Brain microvascular endothelial cell (primary cell): ENCODE results near the gene MCEE.
A peak's percentile ranks its signal among the peaks of the same experiment; 100 is the strongest.
"Not testable (repeated sequence)": the region's sequence is repeated elsewhere in the genome, so short reads cannot be mapped to it uniquely, and the experiment has no call there.

Experiments used
- DNase-seq: peaks from one replicate; pipeline ENCODE4 v3.0.0-alpha.2; 2020
- H3K27ac ChIP-seq: fragments of 250-450 bp; sonication (Bioruptor Pico); 2 replicates; pipeline ENCODE4 v1.5.1; 2020; ENCODE audit warnings: mild to moderate bottlenecking, moderate library complexity
- H3K27me3 ChIP-seq: fragments of 250-450 bp; sonication (Bioruptor Pico); replicated peaks from 2 replicates; pipeline ENCODE4 v1.5.1; 2020; ENCODE audit warnings: mild to moderate bottlenecking
- H3K36me3 ChIP-seq: fragments of 250-450 bp; sonication (Bioruptor Pico); replicated peaks from 2 replicates; pipeline ENCODE4 v1.5.1; 2020; ENCODE audit warnings: mild to moderate bottlenecking
- H3K4me3 ChIP-seq: 2 replicates; pipeline ENCODE4 v1.5.1; 2011; ENCODE audit warnings: low read depth, mild to moderate bottlenecking, control low read depth, low read length, moderate library complexity
- in situ Hi-C: cut with HindIII; loops from 2 replicates; pipeline ENCODE4 v1.10.0; 2017; ENCODE audit warnings: low sequenced_read_pairs, low pct_ligation_motif_present
- TF ChIP-seq, protein P1 (sequence below): IDR thresholded peaks from 2 replicates; pipeline ENCODE4 v1.5.1; 2011; ENCODE audit warnings: low read depth, mild to moderate bottlenecking, moderate library complexity, low read length, control low read depth, inconsistent platforms; ENCODE audit errors: missing control alignments

MCEE gene

DNA sequence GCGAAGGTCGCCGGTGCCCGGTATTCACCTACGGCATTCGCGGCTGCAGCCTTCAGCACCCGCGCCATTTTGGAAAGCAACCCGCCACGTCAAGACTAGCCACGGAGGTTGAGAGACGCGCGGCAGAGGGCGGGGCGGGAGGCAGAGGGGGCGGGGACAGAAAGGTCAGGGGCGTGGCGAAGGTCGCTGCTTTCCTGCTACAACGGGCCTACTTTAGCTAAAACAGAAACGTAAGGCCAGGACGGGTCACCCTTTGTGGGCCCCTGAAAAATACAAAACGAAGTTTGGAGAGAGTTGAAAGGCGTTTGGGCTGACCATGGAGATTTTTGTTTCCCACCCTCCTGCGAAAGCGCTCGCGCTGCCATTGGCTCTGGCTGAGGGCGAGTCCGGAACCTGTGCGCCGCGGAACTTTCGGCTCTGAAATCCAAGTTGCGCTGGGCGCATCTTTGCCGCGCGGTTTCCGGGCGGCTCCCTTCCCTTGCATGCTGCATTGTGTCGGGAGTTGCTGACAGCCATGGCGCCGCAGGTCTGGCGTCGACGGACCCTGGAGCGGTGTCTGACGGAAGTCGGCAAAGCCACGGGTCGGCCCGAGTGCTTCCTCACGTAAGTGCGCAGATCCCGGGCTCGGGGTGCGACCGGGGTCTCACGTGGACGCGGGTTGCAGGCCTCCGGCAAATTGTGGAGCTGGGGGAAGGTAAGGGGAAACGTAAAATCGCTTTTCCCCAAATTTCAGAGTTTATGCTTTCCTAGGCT, at the start of gene MCEE, which contains the start of gene MPHOSPH10:
MCEE (minus strand) TSS at position 78 of the 753 bp plus-strand sequence; CDS start at position 68, 10 bp downstream.
MPHOSPH10 (plus strand) TSS at position 483 of the 753 bp plus-strand sequence; CDS start at position 515, 32 bp downstream.
- H3K4me3 ChIP-seq: peak within 1 kb of the TSS; percentile 98
- peaks cover 14% of the 10 kb centered on the region for H3K36me3 ChIP-seq
- TF ChIP-seq, protein P1, sequence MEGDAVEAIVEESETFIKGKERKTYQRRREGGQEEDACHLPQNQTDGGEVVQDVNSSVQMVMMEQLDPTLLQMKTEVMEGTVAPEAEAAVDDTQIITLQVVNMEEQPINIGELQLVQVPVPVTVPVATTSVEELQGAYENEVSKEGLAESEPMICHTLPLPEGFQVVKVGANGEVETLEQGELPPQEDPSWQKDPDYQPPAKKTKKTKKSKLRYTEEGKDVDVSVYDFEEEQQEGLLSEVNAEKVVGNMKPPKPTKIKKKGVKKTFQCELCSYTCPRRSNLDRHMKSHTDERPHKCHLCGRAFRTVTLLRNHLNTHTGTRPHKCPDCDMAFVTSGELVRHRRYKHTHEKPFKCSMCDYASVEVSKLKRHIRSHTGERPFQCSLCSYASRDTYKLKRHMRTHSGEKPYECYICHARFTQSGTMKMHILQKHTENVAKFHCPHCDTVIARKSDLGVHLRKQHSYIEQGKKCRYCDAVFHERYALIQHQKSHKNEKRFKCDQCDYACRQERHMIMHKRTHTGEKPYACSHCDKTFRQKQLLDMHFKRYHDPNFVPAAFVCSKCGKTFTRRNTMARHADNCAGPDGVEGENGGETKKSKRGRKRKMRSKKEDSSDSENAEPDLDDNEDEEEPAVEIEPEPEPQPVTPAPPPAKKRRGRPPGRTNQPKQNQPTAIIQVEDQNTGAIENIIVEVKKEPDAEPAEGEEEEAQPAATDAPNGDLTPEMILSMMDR: no peak
- in situ Hi-C loops: no loop called here
- no peaks in the 10 kb centered on the region for H3K27me3 ChIP-seq
- H3K27ac ChIP-seq: peak within 1 kb of the TSS; percentile 92
- DNase-seq: peak; percentile 92

DNA sequence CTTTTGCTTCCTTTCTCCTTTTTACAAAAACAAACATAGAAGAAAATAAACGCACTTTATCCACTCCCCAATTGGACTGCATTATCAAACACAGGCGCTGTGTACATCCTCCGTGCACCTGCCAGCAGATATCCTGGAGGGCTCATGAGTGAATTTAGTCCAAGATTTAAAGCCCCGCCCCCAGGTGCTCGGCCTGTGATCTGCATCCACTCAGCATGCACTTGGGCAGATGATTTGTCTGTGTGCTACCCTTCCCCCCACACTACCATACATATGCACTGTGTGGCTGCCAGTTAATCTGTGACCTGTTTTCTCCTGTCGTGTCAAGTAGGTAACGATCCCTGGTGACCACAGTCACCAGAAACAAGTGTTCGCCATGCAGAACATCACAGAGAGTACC, 48.8 kb upstream of the MCEE start:
- H3K27ac ChIP-seq, H3K36me3 ChIP-seq, H3K27me3 ChIP-seq, in situ Hi-C loops, DNase-seq, H3K4me3 ChIP-seq: not testable (repeated sequence)

DNA sequence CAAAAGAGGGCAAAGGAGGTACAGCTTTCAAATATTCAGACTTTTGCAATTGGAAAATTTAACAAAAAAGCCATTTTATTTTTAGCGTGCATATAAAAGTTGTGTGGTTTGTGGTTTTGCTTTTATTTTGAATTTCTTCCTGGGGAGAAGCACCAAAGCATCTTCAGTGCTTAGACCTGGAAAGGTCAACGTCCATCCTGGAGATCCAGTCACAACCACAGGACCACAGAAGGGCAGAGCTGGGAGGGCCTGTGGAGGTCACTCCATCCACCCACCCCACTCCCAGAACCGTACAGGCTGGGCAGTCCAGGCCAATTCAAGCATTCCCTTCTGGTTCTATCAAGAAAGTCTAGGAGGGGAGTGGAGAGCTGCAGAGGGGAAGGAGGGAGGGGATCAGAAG, 44.2 kb upstream of the MCEE start:
- Histone ChIP-seq H3K4me3 (no peak overlapping the region), H3K27ac (no peak overlapping the region), H3K36me3 (no peaks in the 10 kb centered on the region), H3K27me3 (no peaks in the 10 kb centered on the region)
- TF ChIP-seq, protein P1: no peak
- no peak for DNase-seq
- in situ Hi-C loops: no loop called here

DNA sequence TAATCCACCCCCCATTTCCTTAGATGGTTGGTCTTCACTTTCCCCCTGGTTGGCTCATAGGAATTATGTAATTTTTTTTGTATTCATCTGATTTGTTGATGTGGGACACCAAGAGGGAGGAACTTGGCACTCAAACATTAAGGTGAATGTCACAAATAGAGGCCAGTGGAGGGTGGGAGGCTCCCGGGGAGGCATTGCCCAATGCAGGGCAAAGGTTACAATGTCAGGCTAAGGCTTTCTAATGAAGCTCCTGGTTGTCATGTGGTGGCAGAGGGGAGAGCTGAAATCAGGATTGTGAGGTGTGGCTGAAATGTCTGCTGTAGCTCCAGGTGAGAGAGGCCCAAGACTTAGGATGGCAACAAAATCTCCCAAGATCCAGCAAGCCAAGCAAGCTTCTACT, 43.1 kb upstream of the MCEE start:
- Histone ChIP-seq H3K36me3 (no peaks in the 10 kb centered on the region), H3K4me3 (no peak overlapping the region), H3K27ac (no peak overlapping the region), H3K27me3 (no peaks in the 10 kb centered on the region)
- TF ChIP-seq, protein P1: no peak
- no peak for DNase-seq
- in situ Hi-C loops: no loop called here

DNA sequence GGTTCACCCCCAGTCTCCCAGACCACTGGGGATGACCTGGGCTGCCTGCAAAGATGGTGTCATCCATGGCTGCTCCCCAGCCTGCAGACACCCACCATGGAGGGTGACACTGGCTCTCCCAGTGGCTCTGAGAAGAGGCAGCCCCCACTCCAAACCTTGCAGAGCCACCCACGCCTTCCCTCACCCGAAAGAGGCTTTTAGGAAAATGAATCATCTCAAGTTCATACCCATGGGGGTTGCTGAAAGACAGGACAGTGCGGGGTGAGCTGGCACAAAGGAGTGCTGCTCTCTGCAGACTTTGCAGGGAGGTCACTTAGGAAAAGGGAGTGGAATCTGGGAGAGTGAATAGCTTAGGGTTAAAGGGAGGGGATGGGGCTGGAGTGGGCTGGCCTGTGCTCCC, 36.8 kb upstream of the MCEE start:
- no peaks in the 10 kb centered on the region for H3K36me3 ChIP-seq
- TF ChIP-seq, protein P1: no peak
- no peaks in the 10 kb centered on the region for H3K27me3 ChIP-seq
- in situ Hi-C loops: no loop called here
- no peak for DNase-seq
- H3K27ac ChIP-seq: no peak overlapping the region
- H3K4me3 ChIP-seq: no peak overlapping the region

DNA sequence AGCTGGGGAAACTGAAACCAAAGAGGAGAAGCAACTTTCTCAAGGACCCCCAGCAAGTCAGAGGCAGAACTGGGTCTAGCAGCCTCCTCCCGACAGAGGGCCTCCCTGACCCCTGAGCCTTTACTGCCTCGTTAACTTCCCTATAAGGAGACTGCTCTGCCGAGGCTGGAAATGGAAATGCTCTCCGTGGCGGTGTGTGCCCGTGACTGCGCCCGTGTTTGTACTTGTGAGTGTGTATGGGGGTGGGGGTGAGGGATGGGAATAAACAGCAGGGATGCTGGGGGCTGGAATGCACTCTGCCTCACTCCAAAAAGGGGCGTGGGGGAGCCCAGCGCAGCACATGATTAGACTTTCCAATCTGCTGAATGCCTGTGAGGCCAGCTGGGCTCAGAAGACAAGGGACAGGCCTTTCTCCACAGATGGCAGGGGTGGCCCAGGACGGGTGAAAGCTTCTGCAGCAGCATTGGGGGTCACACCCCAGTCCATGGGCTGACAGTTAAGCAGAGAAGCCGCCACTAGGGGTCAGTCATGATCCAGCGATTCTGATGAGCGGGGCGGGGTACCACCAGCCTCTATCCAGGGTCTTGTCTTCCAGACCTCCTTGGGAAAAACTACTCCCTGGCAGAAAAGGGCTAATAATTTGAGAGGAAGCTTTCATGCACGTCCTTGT, 27.2 kb upstream of the MCEE start:
- H3K27ac ChIP-seq: no peak overlapping the region
- in situ Hi-C loops: no loop called here
- H3K27me3 ChIP-seq: no peaks in the 10 kb centered on the region
- no peaks in the 10 kb centered on the region for H3K36me3 ChIP-seq
- peak; percentile 24 for DNase-seq
- TF ChIP-seq, protein P1: peak; percentile 83
- H3K4me3 ChIP-seq: no peak overlapping the region
